H1 (cell line): ENCODE results near the gene UMPS. TPM values are rescaled to one million over a fixed set of nuclear protein-coding genes. Genes with fewer than 3 reads are reported as not detected.
A peak's percentile ranks its signal among the peaks of the same experiment; 100 is the strongest.

Experiments used
- CTCF ChIA-PET: fragments of 300-600 bp; sonication (Branson Sonifier 250); formaldehyde crosslinking; loops from one replicate; lab custom pipeline; 2021; ENCODE audit not compliant: partially characterized antibody; lab: Charles Lee
- POLR2A ChIA-PET: fragments of 300-600 bp; sonication (Branson Sonifier 250); formaldehyde crosslinking; loops from one replicate; lab custom pipeline; 2021; ENCODE audit warnings: inconsistent platforms; ENCODE audit not compliant: partially characterized antibody; lab: Charles Lee
- DNase-seq, 2 experiments: peaks; one replicate each; pipeline versions ENCODE4 v3.0.0 to v3.0.0-alpha.2; 2010 to 2022; ENCODE audit warnings: low spot score in 2 of 2, low read depth in 1 of 2, mixed read lengths in 1 of 2
- FAIRE-seq: peaks from 2 replicates; lab custom pipeline; 2011; peaks lifted over from hg19 to GRCh38; lab: Jason Lieb, UNC
- H2AFZ ChIP-seq: 2 replicates; pipeline ENCODE4 v1.8.1; 2012; ENCODE audit warnings: low read length, inconsistent platforms
- H2AK5ac ChIP-seq: 2 replicates; pipeline ENCODE4 v1.6.1; 2013; ENCODE audit warnings: low read depth, low read length
- H2BK120ac ChIP-seq: replicated peaks from 2 replicates; pipeline ENCODE3; 2013; ENCODE audit warnings: low read depth, low read length, inconsistent platforms
- H2BK12ac ChIP-seq: 2 replicates; pipeline ENCODE4 v1.6.1; 2013; ENCODE audit warnings: low read depth, low read length
- H2BK15ac ChIP-seq: 2 replicates; pipeline ENCODE4 v1.6.1; 2013; ENCODE audit warnings: low read length
- H2BK20ac ChIP-seq: 2 replicates; pipeline ENCODE4 v1.6.1; 2013; ENCODE audit warnings: low read length
- H2BK5ac ChIP-seq: 2 replicates; pipeline ENCODE4 v1.6.1; 2013; ENCODE audit warnings: low read depth, low read length
- H3K14ac ChIP-seq: 2 replicates; pipeline ENCODE4 v1.6.1; 2013; ENCODE audit warnings: inconsistent platforms; ENCODE audit not compliant: insufficient read length
- H3K18ac ChIP-seq: 2 replicates; pipeline ENCODE4 v1.6.1; 2013; ENCODE audit warnings: low read length; ENCODE audit errors: extremely low read depth
- H3K23ac ChIP-seq: 2 replicates; pipeline ENCODE4 v1.6.1; 2013; ENCODE audit warnings: inconsistent platforms; ENCODE audit not compliant: insufficient read length
- H3K23me2 ChIP-seq: 2 replicates; pipeline ENCODE4 v1.6.1; 2013; ENCODE audit warnings: low read depth, low read length
- H3K27ac ChIP-seq: 2 replicates; pipeline ENCODE4 v1.6.1; 2011; ENCODE audit warnings: low read depth, low read length, inconsistent platforms
- H3K27me3 ChIP-seq, 4 experiments: replicated peaks in 1 of 4; 1 replicate in 1 of 4; 2 replicates in 3 of 4; pipeline versions ENCODE4 v1.6.1 to v1.8.1; 2011 to 2013; ENCODE audit warnings: low read length in 3 of 4, mild to moderate bottlenecking in 3 of 4, inconsistent platforms in 2 of 4, mixed read lengths in 2 of 4, moderate library complexity in 1 of 4; ENCODE audit not compliant: control insufficient read depth in 3 of 4, insufficient read depth in 3 of 4; ENCODE audit errors: extremely low read depth in 1 of 4
- H3K36me3 ChIP-seq, 4 experiments: 2 replicates each; pipeline versions ENCODE4 v1.6.1 to v1.8.1; 2011 to 2013; ENCODE audit warnings: mild to moderate bottlenecking in 4 of 4, low read length in 3 of 4, moderate library complexity in 2 of 4, control low read depth in 1 of 4, inconsistent platforms in 1 of 4; ENCODE audit not compliant: insufficient read depth in 4 of 4, control insufficient read depth in 2 of 4
- H3K4ac ChIP-seq: replicated peaks from 2 replicates; pipeline ENCODE3; 2013; ENCODE audit warnings: low read length, low read depth, mixed read lengths, inconsistent platforms; ENCODE audit not compliant: insufficient read length
- H3K4me1 ChIP-seq, 4 experiments: replicated peaks in 1 of 4; 1 replicate in 1 of 4; 2 replicates in 3 of 4; pipeline versions ENCODE4 v1.6.1 to v1.8.1; 2011 to 2013; ENCODE audit warnings: low read length in 3 of 4, inconsistent platforms in 2 of 4, mixed read lengths in 1 of 4; ENCODE audit not compliant: insufficient read depth in 4 of 4, control insufficient read depth in 3 of 4
- H3K4me2 ChIP-seq, 2 experiments: 2 replicates each; pipeline versions ENCODE4 v1.6.1 to v1.8.1; 2011 to 2013; ENCODE audit warnings: low read depth in 2 of 2, low read length in 2 of 2, control low read depth in 1 of 2, inconsistent platforms in 1 of 2, mild to moderate bottlenecking in 1 of 2; ENCODE audit not compliant: insufficient read depth in 1 of 2
- H3K4me3 ChIP-seq, 4 experiments: fragments of 200-600, 300-600 bp in 1 of 4; sonication (generic), shearing (Covaris generic), sonication (Bioruptor Twin) in 1 of 4; 2 replicates each; pipeline versions ENCODE4 v1.5.1 to v1.8.1; 2011 to 2016; ENCODE audit warnings: low read length in 4 of 4, low read depth in 3 of 4, control low read depth in 2 of 4, inconsistent platforms in 2 of 4, mild to moderate bottlenecking in 2 of 4, mixed read lengths in 1 of 4, moderate library complexity in 1 of 4; ENCODE audit not compliant: insufficient read depth in 2 of 4; ENCODE audit errors: extremely low read depth in 1 of 4
- H3K56ac ChIP-seq: replicated peaks from 2 replicates; pipeline ENCODE3; 2013; ENCODE audit warnings: low read depth, mild to moderate bottlenecking, mixed read lengths, low read length, inconsistent platforms; ENCODE audit not compliant: insufficient read length
- H3K79me1 ChIP-seq: 2 replicates; pipeline ENCODE4 v1.6.1; 2013; ENCODE audit warnings: low read depth, low read length, control low read depth
- H3K79me2 ChIP-seq, 2 experiments: 2 replicates each; pipeline versions ENCODE4 v1.6.1 to v1.8.1; 2012 to 2013; ENCODE audit warnings: low read length in 2 of 2, mild to moderate bottlenecking in 2 of 2, inconsistent platforms in 1 of 2; ENCODE audit not compliant: insufficient read depth in 2 of 2, control insufficient read depth in 1 of 2
- H3K9ac ChIP-seq, 4 experiments: replicated peaks in 1 of 4; 1 replicate in 1 of 4; 2 replicates in 3 of 4; pipeline versions ENCODE4 v1.6.1 to v1.8.1; 2011 to 2013; ENCODE audit warnings: low read depth in 3 of 4, low read length in 3 of 4, control low read depth in 2 of 4, mild to moderate bottlenecking in 2 of 4, moderate library complexity in 2 of 4, inconsistent platforms in 1 of 4; ENCODE audit errors: extremely low read depth in 1 of 4
- H3K9me3 ChIP-seq, 2 experiments: 2 replicates each; pipeline versions ENCODE4 v1.6.1 to v1.8.1; 2012 to 2013; ENCODE audit warnings: mild to moderate bottlenecking in 2 of 2, moderate library complexity in 2 of 2, control low read depth in 1 of 2, inconsistent platforms in 1 of 2, low read depth in 1 of 2, low read length in 1 of 2, mixed read lengths in 1 of 2; ENCODE audit not compliant: insufficient read depth in 2 of 2
- H4K20me1 ChIP-seq, 2 experiments: replicated peaks in 1 of 2; 2 replicates each; pipeline versions ENCODE3 to v1.8.1; 2011 to 2013; ENCODE audit warnings: inconsistent platforms in 2 of 2, low read length in 2 of 2, mild to moderate bottlenecking in 1 of 2; ENCODE audit not compliant: insufficient read depth in 2 of 2, control insufficient read depth in 1 of 2
- H4K5ac ChIP-seq: 2 replicates; pipeline ENCODE4 v1.6.1; 2013; ENCODE audit warnings: low read length, low read depth, mixed read lengths, inconsistent platforms; ENCODE audit not compliant: insufficient read length
- H4K8ac ChIP-seq: 2 replicates; pipeline ENCODE4 v1.8.0; 2013; ENCODE audit warnings: mild to moderate bottlenecking, moderate library complexity, low read length, inconsistent platforms; ENCODE audit not compliant: insufficient read depth; ENCODE audit errors: extremely low read depth
- H4K91ac ChIP-seq: replicated peaks from 2 replicates; pipeline ENCODE3; 2013; ENCODE audit warnings: low read length, mixed read lengths, inconsistent platforms; ENCODE audit not compliant: insufficient read length
- CHD1 ChIP-seq: IDR thresholded peaks from 2 replicates; pipeline ENCODE4 v1.6.1; 2012; ENCODE audit warnings: low read depth, low read length, improper control_type of control experiment
- CTBP2 ChIP-seq: IDR thresholded peaks from 2 replicates; pipeline ENCODE4 v1.7.0; 2011; ENCODE audit warnings: borderline replicate concordance, mild to moderate bottlenecking, moderate library complexity, mixed read lengths, low read length; ENCODE audit not compliant: insufficient read depth, insufficient read length
- FOSL1 ChIP-seq: IDR thresholded peaks from 2 replicates; pipeline ENCODE4 v1.6.1; 2011; ENCODE audit warnings: mild to moderate bottlenecking, low read depth, low read length, moderate library complexity; ENCODE audit not compliant: insufficient read depth
- JUN ChIP-seq: IDR thresholded peaks from 2 replicates; pipeline ENCODE4 v1.6.1; 2011; ENCODE audit warnings: low read depth, mild to moderate bottlenecking, improper control_type of control experiment, low read length
- JUND ChIP-seq: IDR thresholded peaks from 2 replicates; pipeline ENCODE4 v1.6.1; 2011; ENCODE audit warnings: mild to moderate bottlenecking, improper control_type of control experiment, low read length
- NANOG ChIP-seq: IDR thresholded peaks from 2 replicates; pipeline ENCODE4 v1.6.1; 2011; ENCODE audit warnings: low read length, low read depth, mild to moderate bottlenecking, inconsistent platforms; ENCODE audit not compliant: insufficient read depth, poor library complexity, severe bottlenecking
- RBBP5 ChIP-seq: IDR thresholded peaks from 2 replicates; pipeline ENCODE4 v1.7.1; 2012; ENCODE audit warnings: low read depth, mild to moderate bottlenecking, inconsistent platforms, low read length, moderate library complexity, borderline replicate concordance
- SIN3A ChIP-seq, 2 experiments: IDR thresholded peaks in 1 of 2; conservative IDR thresholded peaks in 1 of 2; 2 replicates each; pipeline ENCODE4 v1.6.1; 2011 to 2012; ENCODE audit warnings: low read length in 2 of 2, improper control_type of control experiment in 1 of 2, low read depth in 1 of 2, mild to moderate bottlenecking in 1 of 2
- TAF7 ChIP-seq: optimal IDR thresholded peaks from 2 replicates; pipeline ENCODE3; 2011; ENCODE audit warnings: low read depth, mild to moderate bottlenecking, inconsistent platforms, low read length, moderate library complexity, borderline replicate concordance
- YY1 ChIP-seq: IDR thresholded peaks from 2 replicates; pipeline ENCODE4 v1.6.1; 2011; ENCODE audit warnings: low read depth, mild to moderate bottlenecking, low read length
- WGBS, 2 experiments: shearing (Covaris generic) in 1 of 2; methylation state at CpG; one replicate each; pipeline versions ENCODE4 v1.1.6 to v1.1.7; 2013 to 2015; ENCODE audit warnings: low lambda C conversion rate in 2 of 2, mixed read lengths in 2 of 2, inconsistent platforms in 1 of 2, low coverage in 1 of 2, missing lambda C conversion rate in 1 of 2; ENCODE audit not compliant: insufficient replicate concordance in 2 of 2, insufficient coverage in 1 of 2, insufficient read length in 1 of 2; ENCODE audit errors: extremely low coverage in 1 of 2, missing lambda C conversion rate in 1 of 2; 5-methylcytosine and 5-hydroxymethylcytosine counted together
- polyA plus RNA-seq, 7 experiments: library from polyadenylated mRNA; depleted of rRNA in 3 of 7; stranded (reverse) in 5 of 7; unstranded in 2 of 7; fragments of >200 nt in 5 of 7; fragments of 200-250 nt in 2 of 7; gene quantifications; 1 replicate in 5 of 7; 2 replicates in 1 of 7; 4 replicates in 1 of 7; pipeline versions ENCODE4 v1.2.1 to v1.2.3, GENCODE V29; 2011 to 2013; ENCODE audit warnings: missing spikeins in 2 of 7, mixed read lengths in 2 of 7
- total RNA-seq: library from RNA; stranded (reverse); fragmentation: NEBNext Ultra II Directional; extraction: Animal tissue kit (Norgen Biotek cat#: 25700); gene quantifications from 2 replicates; pipeline ENCODE4 v1.2.1, GENCODE V29; 2021
- TF ChIP-seq, protein P1 (sequence below): IDR thresholded peaks from 2 replicates; pipeline ENCODE4 v1.6.1; 2012; ENCODE audit warnings: inconsistent platforms

Gene UMPS
- total and polyA plus RNA-seq, 2 of the 8 experiments (the other 6 are each of a cell fraction or from before 2014, with no cell fraction given): 32.8 to 59.0 TPM

DNA sequence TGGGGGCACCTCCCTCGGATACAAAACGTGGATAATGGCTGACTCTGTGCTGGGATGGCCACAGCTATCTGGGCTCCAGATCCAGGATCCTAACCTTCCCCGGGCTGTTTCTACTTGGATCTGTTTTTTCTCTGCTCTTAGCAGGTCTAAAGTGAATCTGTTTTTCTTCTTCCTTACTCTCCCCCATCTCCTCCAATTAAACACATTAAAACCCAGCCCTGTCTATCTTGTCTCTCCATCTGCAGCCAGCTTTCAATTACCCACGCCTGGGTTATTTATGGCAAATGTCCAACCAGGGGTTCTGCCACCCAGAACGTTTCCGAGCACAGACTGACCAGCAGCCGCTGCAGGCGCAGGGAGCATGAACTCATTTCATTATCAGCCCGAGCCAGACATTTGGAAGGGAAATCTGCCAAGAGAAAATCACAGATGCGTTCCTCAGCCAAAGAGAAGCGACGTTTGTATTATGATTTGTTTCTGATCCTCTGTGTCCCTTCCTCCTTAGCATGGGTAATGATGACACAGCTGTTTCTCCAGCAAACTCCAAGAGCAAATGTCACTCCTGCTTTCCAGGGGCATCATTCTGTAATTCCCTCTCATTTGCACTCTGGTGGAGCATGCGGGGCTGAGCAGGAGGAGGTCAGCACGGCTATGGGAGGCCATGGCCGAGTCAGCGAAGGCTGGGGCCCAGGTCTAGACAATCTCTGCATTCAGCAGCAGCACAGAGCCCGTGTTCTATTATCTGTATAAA is 42.0 kb downstream of the UMPS start:
- no peak overlapping the region for H3K14ac ChIP-seq
- no peak overlapping the region for H2BK120ac ChIP-seq
- H3K36me3 ChIP-seq: peaks cover 0 to 11% (median 4%) of the 10 kb centered on the region in 4 experiments; a peak in 6 of 8 replicates
- no peak for DNase-seq
- no peak overlapping the region for H2AFZ ChIP-seq
- no peaks in the 10 kb centered on the region for H3K9me3 ChIP-seq
- peaks cover 6 to 14% (median 8%) of the 10 kb centered on the region in 4 experiments; a peak in 6 of 7 replicates for H3K4me1 ChIP-seq
- no peak overlapping the region for H3K56ac ChIP-seq
- ChIA-PET POLR2A (interaction anchor here (0.7 kb wide), 1 partner anchor 25 kb away, joined by 3 read pairs; no protein-coding TSS in a partner anchor), CTCF (interaction anchor here (0.7 to 3.7 kb wide), 6 partner anchors 9 to 130 kb away, joined by 3 to 28 read pairs (median 4); no protein-coding TSS in a partner anchor)
- no peak overlapping the region for H4K8ac ChIP-seq
- H2BK5ac ChIP-seq: no peak overlapping the region
- H3K27ac ChIP-seq: no peak overlapping the region
- H3K23me2 ChIP-seq: peaks cover 3% of the 10 kb centered on the region; the same call in 1 of the 2 replicates
- no peak overlapping the region for H3K9ac ChIP-seq
- H3K79me1 ChIP-seq: peaks cover 5% of the 10 kb centered on the region; the same call in 1 of the 2 replicates
- 0 out of 2 replicates have a peak overlapping the region, but pooled peaks have one; percentile 46 for H2BK15ac ChIP-seq
- H2BK12ac ChIP-seq: no peak overlapping the region
- H4K91ac ChIP-seq: no peak overlapping the region
- H2BK20ac ChIP-seq: no peak overlapping the region
- peaks cover 0 to 7% of the 10 kb centered on the region in 2 experiments for H4K20me1 ChIP-seq
- no peak overlapping the region for H2AK5ac ChIP-seq
- no peak overlapping the region for H3K4me2 ChIP-seq
- no peak overlapping the region for H3K4me3 ChIP-seq
- H3K27me3 ChIP-seq: no peaks in the 10 kb centered on the region
- H3K79me2 ChIP-seq: no peaks in the 10 kb centered on the region
- no peak overlapping the region for H3K23ac ChIP-seq
- H3K18ac ChIP-seq: no peak overlapping the region
- no peak overlapping the region for H4K5ac ChIP-seq
- 92% methylated on average over 17 of the region's 17 CpGs; no CpG with 5 or more reads in 1 of the 2 experiments for WGBS, 2 experiments
- no peak overlapping the region for H3K4ac ChIP-seq
- no peak for FAIRE-seq
- no peak for TF ChIP-seq RBBP5
- no peak for TF ChIP-seq JUN
- no peak for TF ChIP-seq FOSL1
- TF ChIP-seq CHD1: no peak
- TF ChIP-seq TAF7: no peak
- TF ChIP-seq, protein P1, sequence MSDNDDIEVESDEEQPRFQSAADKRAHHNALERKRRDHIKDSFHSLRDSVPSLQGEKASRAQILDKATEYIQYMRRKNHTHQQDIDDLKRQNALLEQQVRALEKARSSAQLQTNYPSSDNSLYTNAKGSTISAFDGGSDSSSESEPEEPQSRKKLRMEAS: no peak
- no peak for TF ChIP-seq JUND
- TF ChIP-seq YY1: no peak
- no peak for TF ChIP-seq NANOG
- TF ChIP-seq CTBP2: no peak
- TF ChIP-seq SIN3A (conservative IDR thresholded peaks at IDR 0.05 in 1 of 2, IDR thresholded peaks at IDR 0.05 in 1 of 2; ENCODE audit: low read depth in 1 of 2, low read length in 2 of 2): no peak
